ENCODE results near the gene ZBTB20. TPM values are rescaled to one million over a fixed set of nuclear protein-coding genes. Genes with fewer than 3 reads are reported as not detected.

Gene ZBTB20
- polyA plus RNA-seq, 1 of the 3 experiments (the other 2 are of a cell fraction) = 0.43 TPM

DNA sequence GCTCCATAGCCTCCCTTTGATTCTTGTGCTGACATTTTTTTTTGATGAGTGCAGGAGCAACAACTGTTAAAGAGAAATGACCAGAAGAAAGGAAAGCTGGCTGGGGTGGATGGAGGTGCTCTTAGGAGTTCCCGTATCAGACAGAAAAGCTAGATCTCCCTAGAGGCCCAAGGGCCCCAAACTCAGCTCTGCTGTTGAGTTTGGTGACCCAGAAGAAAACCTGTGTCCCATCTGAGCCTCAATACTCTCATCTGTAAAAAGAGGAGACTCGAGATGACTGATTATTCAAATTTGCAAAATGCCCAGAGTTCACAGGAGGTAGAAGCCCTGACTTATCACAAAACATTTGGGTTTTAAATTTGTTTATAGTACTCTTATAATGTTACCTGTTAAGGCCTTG is 710.9 kb downstream of the ZBTB20 start:
- H3K27me3 ChIP-seq (ENCODE audit: insufficient read depth) = no peaks in the 10 kb centered on the region
- no peak overlapping the region for H3K4me3 ChIP-seq (ENCODE audit: low read depth in 2 of 2, low read length in 1 of 2)
- no peaks in the 10 kb centered on the region for H3K9me2 ChIP-seq
- no peak overlapping the region for H3K9ac ChIP-seq
- ChIA-PET POLR2A (no interaction called here), CTCF (interaction anchor here (1.0 to 2.4 kb wide), 3 partner anchors 17 to 74 kb away, joined by 3 to 14 read pairs (median 3); no protein-coding TSS in a partner anchor)
- no peak overlapping the region; a peak in 1 of 4 replicates for H3K27ac ChIP-seq (ENCODE audit: low read depth in 2 of 2, low read length in 1 of 2)
- TF ChIP-seq GATA2 (CRISPR knock-in tag; IDR thresholded peaks at IDR 0.05) = no peak
- H3K79me2 ChIP-seq (ENCODE audit: insufficient read depth) = no peaks in the 10 kb centered on the region
- 96% methylated on average over 2 of the region's 2 CpGs for WGBS (ENCODE audit: low lambda C conversion rate)
- H3K4me1 ChIP-seq (ENCODE audit: control insufficient read depth in 1 of 2, insufficient read depth in 2 of 2, low read depth in 1 of 2, low read length in 1 of 2) = peaks cover 2 to 25% of the 10 kb centered on the region in 2 experiments; a peak in 3 of 4 replicates
- H3K36me3 ChIP-seq (replicated peaks in 1 of 2; ENCODE audit: control insufficient read depth in 1 of 2, insufficient read depth in 2 of 2, low read length in 1 of 2) = no peaks in the 10 kb centered on the region
- no peaks in the 10 kb centered on the region for H4K20me1 ChIP-seq (ENCODE audit: insufficient read depth)
- H2AFZ ChIP-seq (ENCODE audit: low read depth) = no peak overlapping the region
- H3K4me2 ChIP-seq = no peak overlapping the region
- H3F3A ChIP-seq (replicated peaks; ENCODE audit: insufficient read depth) = no peaks in the 10 kb centered on the region
- H3K9me3 ChIP-seq = no peaks in the 10 kb centered on the region
- no peak for DNase-seq

DNA sequence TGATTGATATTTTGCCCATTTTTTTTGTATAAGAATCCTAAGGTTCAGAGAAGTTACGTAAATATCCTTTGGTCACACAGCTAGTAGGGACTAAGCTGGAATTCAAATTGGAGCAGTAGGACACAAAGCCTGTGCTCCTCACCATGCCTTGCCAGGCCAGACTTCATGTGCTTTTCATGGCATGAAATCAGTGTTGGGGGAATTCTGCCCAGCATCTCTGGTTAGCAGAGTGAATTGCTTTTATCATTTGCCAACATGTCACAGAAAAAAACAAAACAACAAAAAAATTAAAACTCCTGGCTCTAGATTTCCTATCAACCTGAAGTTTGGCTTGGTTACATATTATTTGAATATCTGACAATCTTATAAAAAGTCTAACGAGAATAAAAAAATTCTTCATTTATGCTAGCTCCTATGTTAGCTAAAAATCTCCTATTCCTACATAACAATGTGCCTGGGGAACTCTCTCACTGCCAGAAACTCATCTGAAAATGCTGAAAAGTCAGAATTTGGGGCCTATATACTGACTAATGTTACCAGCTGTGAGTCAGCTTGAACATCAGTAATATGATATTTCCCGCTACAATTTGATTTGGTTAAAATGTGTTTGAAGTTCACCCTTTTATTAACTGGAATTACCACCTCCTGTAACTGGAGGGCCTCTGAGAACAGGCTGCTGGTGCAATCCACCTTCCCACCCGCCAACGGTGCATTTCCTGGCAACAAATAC is 711.5 kb downstream of the ZBTB20 start:
- 90% methylated on average over 5 of the region's 5 CpGs for WGBS (ENCODE audit: low lambda C conversion rate)
- no peaks in the 10 kb centered on the region for H3F3A ChIP-seq (replicated peaks; ENCODE audit: insufficient read depth)
- DNase-seq = no peak
- H3K4me3 ChIP-seq (ENCODE audit: low read depth in 2 of 2, low read length in 1 of 2) = no peak overlapping the region
- no peaks in the 10 kb centered on the region for H3K27me3 ChIP-seq (ENCODE audit: insufficient read depth)
- no peaks in the 10 kb centered on the region for H3K9me3 ChIP-seq
- H3K27ac ChIP-seq (ENCODE audit: low read depth in 2 of 2, low read length in 1 of 2) = no peak overlapping the region; a peak in 1 of 4 replicates
- H2AFZ ChIP-seq (ENCODE audit: low read depth) = no peak overlapping the region
- no peaks in the 10 kb centered on the region for H3K36me3 ChIP-seq (replicated peaks in 1 of 2; ENCODE audit: control insufficient read depth in 1 of 2, insufficient read depth in 2 of 2, low read length in 1 of 2)
- peaks cover 2 to 25% of the 10 kb centered on the region in 2 experiments; a peak in 2 of 4 replicates for H3K4me1 ChIP-seq (ENCODE audit: control insufficient read depth in 1 of 2, insufficient read depth in 2 of 2, low read depth in 1 of 2, low read length in 1 of 2)
- TF ChIP-seq FOXJ3 (CRISPR knock-in tag; IDR thresholded peaks at IDR 0.05) (no peak), FOSL2 (IDR thresholded peaks at IDR 0.05; ENCODE audit: borderline replicate concordance, low read depth) (peak; percentile 31; the same call in 1 of the 2 replicates), TCF12 (IDR thresholded peaks at IDR 0.05) (peak; percentile 10; the same call in 1 of the 2 replicates), JUND (IDR thresholded peaks at IDR 0.05) (0 out of 2 replicates have a peak, but pooled peaks have one; percentile 20)
- no peaks in the 10 kb centered on the region for H4K20me1 ChIP-seq (ENCODE audit: insufficient read depth)
- POLR2A ChIA-PET = no interaction called here
- H3K9ac ChIP-seq = no peak overlapping the region
- H3K9me2 ChIP-seq = no peaks in the 10 kb centered on the region
- no peaks in the 10 kb centered on the region for H3K79me2 ChIP-seq (ENCODE audit: insufficient read depth)
- H3K4me2 ChIP-seq = no peak overlapping the region
- CTCF ChIA-PET = interaction anchor here (1.0 to 2.4 kb wide), 3 partner anchors 16 to 73 kb away, joined by 3 to 14 read pairs (median 3); no protein-coding TSS in a partner anchor

- WGBS (ENCODE audit: low lambda C conversion rate) = 100% methylated on average over 2 of the region's 2 CpGs
- CTCF ChIA-PET = interaction anchor here (0.6 to 3.1 kb wide), 6 partner anchors 9 to 49 kb away, joined by 3 to 20 read pairs (median 3); no protein-coding TSS in a partner anchor
- no peak for TF ChIP-seq RAD21 (IDR thresholded peaks at IDR 0.05; ENCODE audit: low read length)
- no peak for TF ChIP-seq GATA2 (CRISPR knock-in tag; IDR thresholded peaks at IDR 0.05)
- no peak for TF ChIP-seq NRF1 (IDR thresholded peaks at IDR 0.05; ENCODE audit: low read depth, low read length)
- no peak for TF ChIP-seq MXI1 (IDR thresholded peaks at IDR 0.05; ENCODE audit: low read depth, low read length)
- no peak for TF ChIP-seq NFIC (IDR thresholded peaks at IDR 0.05; ENCODE audit: borderline replicate concordance)
- TF ChIP-seq FOSL2 (IDR thresholded peaks at IDR 0.05; ENCODE audit: borderline replicate concordance, low read depth) = no peak
- TF ChIP-seq IRF3 (IDR thresholded peaks at IDR 0.05; ENCODE audit: low read depth, low read length) = no peak
- TF ChIP-seq ELF1 (IDR thresholded peaks at IDR 0.05) = no peak
These were observed 714.8 kb downstream of the ZBTB20 start for GRCh38 chr3:114432310-114432709.

More at GRCh38 chr3:114432310-114432709, 714.8 kb downstream of the ZBTB20 start:
- H3F3A ChIP-seq (replicated peaks; ENCODE audit: insufficient read depth) = no peaks in the 10 kb centered on the region
- POLR2A ChIA-PET = no interaction called here
- no peaks in the 10 kb centered on the region for H4K20me1 ChIP-seq (ENCODE audit: insufficient read depth)
- H3K4me2 ChIP-seq = no peak overlapping the region
- H3K36me3 ChIP-seq (replicated peaks in 1 of 2; ENCODE audit: control insufficient read depth in 1 of 2, insufficient read depth in 2 of 2, low read length in 1 of 2) = no peaks in the 10 kb centered on the region
- no peaks in the 10 kb centered on the region for H3K9me3 ChIP-seq
- no peak overlapping the region for H3K9ac ChIP-seq
- DNase-seq = no peak
- H3K9me2 ChIP-seq = no peaks in the 10 kb centered on the region
- H3K27me3 ChIP-seq (ENCODE audit: insufficient read depth) = no peaks in the 10 kb centered on the region
- H2AFZ ChIP-seq (ENCODE audit: low read depth) = no peak overlapping the region
- H3K4me1 ChIP-seq (ENCODE audit: control insufficient read depth in 1 of 2, insufficient read depth in 2 of 2, low read depth in 1 of 2, low read length in 1 of 2) = peaks cover 2 to 14% of the 10 kb centered on the region in 2 experiments; a peak in 2 of 4 replicates
- no peak overlapping the region for H3K4me3 ChIP-seq (ENCODE audit: low read depth in 2 of 2, low read length in 1 of 2)
- H3K27ac ChIP-seq (ENCODE audit: low read depth in 2 of 2, low read length in 1 of 2) = no peak overlapping the region
- no peaks in the 10 kb centered on the region for H3K79me2 ChIP-seq (ENCODE audit: insufficient read depth)

All from SK-N-SH (cell line).